ENCODE results near the gene DBH. TPM values are rescaled to one million over a fixed set of nuclear protein-coding genes. Genes with fewer than 3 reads are reported as not detected.

The DBH gene
- polyA plus RNA-seq, 3 donors, result not detected

GRCh38 chr9:133640580-133641395 lies 4.6 kb downstream of the DBH start:
- H3K4me1 Mint-ChIP-seq, result no peaks in the 10 kb centered on the region

GRCh38 chr9:133641396-133641655 lies 5.2 kb downstream of the DBH start:
- Mint-ChIP-seq H3K4me3 (no peak overlapping the region), H3K4me1 (no peaks in the 10 kb centered on the region), H3K36me3 (no peaks in the 10 kb centered on the region), H3K27me3 (ENCODE audit: low read depth in 3 of 3) (peaks cover 0 to 14% (median 11%) of the 10 kb centered on the region in 3 donors), H3K27ac (peak overlapping the region in 1 of 7 donors; percentile 16), H3K9me3 (no peaks in the 10 kb centered on the region)
- DNase-seq, result no peak
- no peaks in the 10 kb centered on the region for H4K20me1 ChIP-seq (ENCODE audit: insufficient read depth, low read length)
- no peak overlapping the region for H3K9ac ChIP-seq (ENCODE audit: insufficient read depth, low read length, poor library complexity, severe bottlenecking)
- no peaks in the 10 kb centered on the region for H3K27me3 ChIP-seq (ENCODE audit: control insufficient read depth in 2 of 2, insufficient read depth in 2 of 2, low read length in 2 of 2)
- no peaks in the 10 kb centered on the region for H3K36me3 ChIP-seq (replicated peaks in 1 of 2; ENCODE audit: control insufficient read depth in 1 of 2, insufficient read depth in 2 of 2, low read length in 2 of 2)
- H3K4me2 ChIP-seq (replicated peaks; ENCODE audit: extremely low read depth, low read length, poor library complexity, severe bottlenecking), result no peak overlapping the region
- no peak overlapping the region for H3K27ac ChIP-seq (ENCODE audit: low read depth in 1 of 2, low read length in 2 of 2)
- no peak overlapping the region for H3K4me3 ChIP-seq (replicated peaks in 1 of 3; ENCODE audit: low read depth in 2 of 3, low read length in 3 of 3)
- no peaks in the 10 kb centered on the region for H3K4me1 ChIP-seq (ENCODE audit: control insufficient read depth in 1 of 2, insufficient read depth in 2 of 2, low read length in 2 of 2)
- no peaks in the 10 kb centered on the region for H3K79me2 ChIP-seq (ENCODE audit: insufficient read depth, low read length)
- 99% methylated on average over 7 of the region's 7 CpGs for WGBS (ENCODE audit: insufficient coverage)
- intact Hi-C loops (cut with micrococcal nuclease), result no loop called here
- TF ChIP-seq CTCF (IDR thresholded peaks at IDR 0.05), result no peak
- H3K9me3 ChIP-seq (replicated peaks in 1 of 2; ENCODE audit: control insufficient read depth in 1 of 2, insufficient read depth in 1 of 2, low read length in 2 of 2), result no peaks in the 10 kb centered on the region
- no peak overlapping the region for H2AFZ ChIP-seq (ENCODE audit: insufficient read depth, low read depth, low read length, poor library complexity, severe bottlenecking)

More at GRCh38 chr9:133640580-133641395, 4.6 kb downstream of the DBH start:
- no peak for TF ChIP-seq CTCF (IDR thresholded peaks at IDR 0.05)
- H4K20me1 ChIP-seq (ENCODE audit: insufficient read depth, low read length), result no peaks in the 10 kb centered on the region
- intact Hi-C loops (cut with micrococcal nuclease), result no loop called here
- H3K4me1 ChIP-seq (ENCODE audit: control insufficient read depth in 1 of 2, insufficient read depth in 2 of 2, low read length in 2 of 2), result no peaks in the 10 kb centered on the region
- H3K27ac ChIP-seq (ENCODE audit: low read depth in 1 of 2, low read length in 2 of 2), result no peak overlapping the region
- H3K27me3 ChIP-seq (ENCODE audit: control insufficient read depth in 2 of 2, insufficient read depth in 2 of 2, low read length in 2 of 2), result no peaks in the 10 kb centered on the region
- Mint-ChIP-seq H3K4me3 (no peak overlapping the region), H3K27me3 (ENCODE audit: low read depth in 3 of 3) (peaks cover 0 to 14% (median 11%) of the 10 kb centered on the region in 3 donors), H3K27ac (peak overlapping the region in 1 of 7 donors; percentile 16), H3K9me3 (no peaks in the 10 kb centered on the region), H3K36me3 (no peaks in the 10 kb centered on the region)
- no peaks in the 10 kb centered on the region for H3K36me3 ChIP-seq (replicated peaks in 1 of 2; ENCODE audit: control insufficient read depth in 1 of 2, insufficient read depth in 2 of 2, low read length in 2 of 2)
- WGBS (ENCODE audit: insufficient coverage), result 86% methylated on average over 11 of the region's 13 CpGs
- no peaks in the 10 kb centered on the region for H3K79me2 ChIP-seq (ENCODE audit: insufficient read depth, low read length)
- H3K4me3 ChIP-seq (replicated peaks in 1 of 3; ENCODE audit: low read depth in 2 of 3, low read length in 3 of 3), result no peak overlapping the region
- H3K4me2 ChIP-seq (replicated peaks; ENCODE audit: extremely low read depth, low read length, poor library complexity, severe bottlenecking), result no peak overlapping the region
- DNase-seq, result no peak
- H3K9ac ChIP-seq (ENCODE audit: insufficient read depth, low read length, poor library complexity, severe bottlenecking), result no peak overlapping the region
- H3K9me3 ChIP-seq (replicated peaks in 1 of 2; ENCODE audit: control insufficient read depth in 1 of 2, insufficient read depth in 1 of 2, low read length in 2 of 2), result no peaks in the 10 kb centered on the region
- no peak overlapping the region for H2AFZ ChIP-seq (ENCODE audit: insufficient read depth, low read depth, low read length, poor library complexity, severe bottlenecking)

Measured in CD14-positive monocyte (primary cell).